ENCODE measurements around the gene IFIT3.
"Not testable (repeated sequence)": the region's sequence is repeated elsewhere in the genome, so short reads cannot be mapped to it uniquely, and the experiment has no call there.

Gene IFIT3

GRCh38 chr10:89335226-89335625 lies 7.4 kb downstream of the IFIT3 start:
- DNase-seq (ENCODE audit: low read depth in 2 of 2): no peak

DNA sequence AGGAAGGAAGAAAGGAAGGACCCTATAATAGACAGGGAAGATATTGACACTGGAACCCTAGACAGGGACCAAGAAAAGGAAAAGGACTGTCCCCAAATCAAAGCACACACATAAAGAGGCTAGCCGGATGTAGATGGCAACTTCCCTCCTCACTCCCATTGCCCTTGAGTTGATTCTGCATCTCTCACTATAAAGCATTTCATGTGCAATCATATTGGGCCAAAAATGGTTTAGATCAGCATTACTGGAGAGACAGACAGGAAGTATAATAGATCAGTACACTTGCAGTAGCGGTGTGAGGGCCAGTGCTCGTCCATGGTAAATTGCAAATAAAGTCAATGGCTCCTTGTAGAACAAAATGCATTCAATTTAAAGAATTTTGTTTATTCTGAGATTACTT lies 8.4 kb downstream of the IFIT3 start:
- no peak for DNase-seq (ENCODE audit: low read depth in 2 of 2)

- DNase-seq (ENCODE audit: low read depth in 2 of 2): no peak
These were observed 9.7 kb downstream of the IFIT3 start for GRCh38 chr10:89337484-89337883.

DNA sequence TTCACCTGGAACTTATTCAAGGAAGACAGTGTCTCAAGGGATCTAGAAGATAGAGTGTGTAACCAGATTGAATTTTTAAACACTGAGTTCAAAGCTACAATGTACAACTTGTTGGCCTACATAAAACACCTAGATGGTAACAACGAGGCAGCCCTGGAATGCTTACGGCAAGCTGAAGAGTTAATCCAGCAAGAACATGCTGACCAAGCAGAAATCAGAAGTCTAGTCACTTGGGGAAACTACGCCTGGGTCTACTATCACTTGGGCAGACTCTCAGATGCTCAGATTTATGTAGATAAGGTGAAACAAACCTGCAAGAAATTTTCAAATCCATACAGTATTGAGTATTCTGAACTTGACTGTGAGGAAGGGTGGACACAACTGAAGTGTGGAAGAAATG lies 10.9 kb downstream of the IFIT3 start:
- no peak for DNase-seq (ENCODE audit: low read depth in 2 of 2)

GRCh38 chr10:89339875-89340274 lies 12.1 kb downstream of the IFIT3 start:
- DNase-seq (ENCODE audit: low read depth in 2 of 2): no peak

- DNase-seq (ENCODE audit: low read depth in 2 of 2): no peak
These were observed 13.9 kb downstream of the IFIT3 start for GRCh38 chr10:89341649-89342048.

DNA sequence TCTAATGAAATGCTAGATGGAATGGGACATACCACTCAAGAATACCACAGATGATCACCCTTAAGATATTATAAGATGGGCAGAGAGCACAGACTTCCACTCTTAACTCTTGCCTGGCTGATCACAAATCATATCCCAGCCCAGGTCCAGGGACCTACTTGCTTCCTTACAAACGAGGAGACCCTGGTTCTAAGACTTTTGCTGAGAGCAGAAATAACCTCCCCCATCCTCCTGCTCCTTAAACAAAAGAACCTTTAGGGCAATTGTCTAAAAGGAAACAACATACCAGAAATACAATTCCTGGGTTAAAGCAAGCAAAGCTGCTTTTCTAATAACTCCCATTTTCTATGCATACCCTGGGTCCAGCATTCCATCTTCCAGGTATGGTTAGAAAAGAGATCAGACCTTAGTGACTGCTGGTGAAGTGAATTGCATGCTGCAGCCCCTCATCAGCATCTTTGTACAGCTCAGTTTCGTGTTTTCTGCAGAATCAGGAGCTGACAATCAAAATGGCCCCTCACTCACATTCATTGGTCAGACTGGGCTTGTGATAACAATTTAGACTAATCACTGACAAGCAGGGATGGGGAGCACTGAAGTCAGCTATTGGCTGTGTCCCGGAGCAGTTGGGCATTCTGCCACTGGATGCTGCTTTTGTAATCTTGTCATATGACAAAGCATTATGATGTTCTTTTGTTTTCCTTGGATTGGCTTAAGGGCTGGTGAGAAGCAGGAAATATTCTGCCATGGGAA lies 14.6 kb downstream of the IFIT3 start:
- DNase-seq (ENCODE audit: low read depth in 2 of 2): no peak

DNA sequence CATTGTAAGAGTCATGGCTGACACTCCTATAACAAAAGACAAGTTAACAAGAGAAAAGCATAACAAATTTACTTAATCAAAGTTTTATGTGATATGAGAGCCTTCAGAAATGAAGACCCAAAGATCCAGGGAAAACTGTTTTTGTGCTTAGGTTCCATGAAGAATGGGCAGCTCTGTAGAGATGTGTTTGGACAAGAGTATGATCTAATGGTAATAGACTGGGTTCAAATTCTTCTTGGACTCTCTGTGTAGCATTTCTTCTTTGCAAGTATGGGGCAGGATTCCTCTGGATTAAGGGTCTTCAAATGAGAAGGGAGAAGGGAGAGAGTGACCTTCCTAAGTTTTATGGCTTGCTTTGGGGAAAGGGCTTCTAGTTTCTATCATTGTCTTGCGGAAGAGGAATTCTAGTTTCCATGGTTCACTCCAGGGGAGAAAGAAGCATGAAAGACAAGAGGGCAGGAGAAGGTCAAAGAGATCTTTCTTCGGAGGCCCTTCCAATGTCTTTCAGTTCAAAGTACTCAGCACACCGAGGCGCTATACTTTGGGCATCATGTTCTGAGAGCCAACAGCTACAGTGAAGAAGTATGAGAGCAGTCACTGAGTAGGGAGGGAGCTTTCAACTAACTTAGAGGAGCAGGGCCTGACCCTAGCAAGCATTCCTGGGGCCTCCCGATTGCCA lies 15.4 kb downstream of the IFIT3 start:
- DNase-seq (ENCODE audit: low read depth in 2 of 2): no peak

DNA sequence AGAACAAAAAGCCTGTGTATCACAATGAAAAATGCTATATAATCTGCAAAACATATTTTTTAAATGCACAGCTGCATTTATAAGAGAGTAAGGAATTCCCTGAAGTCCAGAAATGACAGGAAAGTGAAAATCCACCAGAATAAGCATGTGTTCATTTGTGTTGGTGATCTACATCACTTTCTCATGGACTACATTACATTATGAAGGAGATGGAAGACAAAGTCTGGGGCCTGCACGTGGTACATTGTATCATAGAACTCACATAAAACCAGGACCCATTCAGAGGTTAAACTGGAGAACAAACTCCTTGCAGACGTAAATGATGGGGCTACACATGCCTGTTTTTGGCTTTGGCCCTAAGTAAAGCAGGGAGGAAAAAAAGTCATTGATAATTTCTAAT lies 16.4 kb downstream of the IFIT3 start:
- no peak for DNase-seq (ENCODE audit: low read depth in 2 of 2)

GRCh38 chr10:89345367-89346000 lies 17.7 kb downstream of the IFIT3 start:
- no peak for DNase-seq (ENCODE audit: low read depth in 2 of 2)

DNA sequence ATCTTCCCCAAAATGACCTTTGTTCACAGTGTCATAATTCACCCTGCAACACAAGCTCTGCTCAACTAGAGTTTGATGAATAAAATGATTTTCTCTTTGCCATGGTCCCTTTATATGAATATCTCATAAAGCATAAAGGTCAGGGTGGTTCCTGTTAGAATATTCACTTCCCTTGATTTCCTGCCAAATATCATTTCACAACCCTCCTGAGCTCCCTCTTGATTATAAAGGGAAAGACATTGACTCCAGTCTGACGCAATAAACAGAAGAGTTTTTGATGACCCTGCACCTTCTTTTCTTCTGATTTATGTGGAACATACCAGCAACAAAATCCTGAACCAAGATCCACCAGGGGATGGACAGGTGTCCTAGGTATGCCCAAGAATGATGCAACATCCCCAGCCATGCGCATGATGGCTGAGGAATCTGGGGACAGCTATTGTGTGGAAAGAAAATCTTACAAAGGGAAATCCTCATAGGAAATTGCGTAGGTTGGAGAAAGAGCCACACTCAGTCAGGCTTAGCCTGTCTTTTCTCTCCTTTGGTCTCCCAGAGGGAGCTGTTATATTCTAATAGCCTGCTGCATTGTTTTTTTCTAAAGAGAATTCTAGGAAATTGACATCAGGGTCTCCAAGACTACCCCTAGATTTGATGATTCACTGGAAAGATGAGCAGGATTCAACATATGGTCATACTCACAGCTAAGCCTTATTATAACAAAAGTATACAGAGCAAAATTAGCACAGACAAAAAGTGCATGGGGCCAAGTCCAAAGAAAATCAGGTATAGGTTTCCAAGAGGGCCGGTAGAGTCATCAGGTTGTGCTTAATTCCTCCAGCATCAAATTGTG lies 18.8 kb downstream of the IFIT3 start:
- DNase-seq (ENCODE audit: low read depth in 2 of 2): no peak

GRCh38 chr10:89347701-89348457 lies 20.1 kb downstream of the IFIT3 start:
- no peak for DNase-seq (ENCODE audit: low read depth in 2 of 2)

GRCh38 chr10:89348481-89348880 lies 20.7 kb downstream of the IFIT3 start:
- no peak for DNase-seq (ENCODE audit: low read depth in 2 of 2)

- no peak for DNase-seq (ENCODE audit: low read depth in 2 of 2)
These were observed 21.2 kb downstream of the IFIT3 start for GRCh38 chr10:89348975-89349374.

DNA sequence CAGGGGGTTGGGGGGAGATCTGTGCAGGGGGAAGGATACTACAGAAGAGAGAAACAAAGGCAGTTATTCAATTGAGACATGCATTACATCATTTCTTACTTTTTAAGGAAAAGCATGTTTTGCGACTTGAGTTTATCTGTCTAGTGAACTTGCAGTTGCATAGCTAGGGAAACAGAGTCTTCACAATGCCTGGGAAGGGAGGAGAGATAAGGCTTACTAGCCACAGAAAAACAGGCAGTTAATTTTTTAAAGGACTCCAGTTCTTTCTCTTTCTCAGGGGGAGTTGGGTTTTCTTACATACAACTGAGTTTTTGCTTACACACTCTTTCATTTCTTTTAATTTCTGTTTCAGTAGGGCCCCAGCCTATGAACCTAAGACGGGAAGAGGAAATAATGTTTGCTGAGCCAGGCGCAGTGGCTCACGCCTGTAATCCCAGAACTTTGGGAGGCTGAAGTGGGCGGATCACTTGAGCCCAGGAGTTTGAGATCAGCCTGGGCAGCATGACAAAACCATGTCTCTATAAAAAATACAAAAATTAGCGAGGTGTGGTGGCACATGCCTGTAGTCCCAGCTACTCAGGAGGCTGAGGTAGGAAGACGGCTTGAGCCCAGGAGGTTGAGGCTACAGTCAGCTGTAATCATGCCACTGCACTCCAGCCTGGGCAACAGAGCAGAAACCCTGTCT lies 23.0 kb downstream of the IFIT3 start:
- DNase-seq (ENCODE audit: low read depth in 2 of 2): not testable (repeated sequence)

GRCh38 chr10:89351412-89351779 lies 23.6 kb downstream of the IFIT3 start:
- no peak for DNase-seq (ENCODE audit: low read depth in 2 of 2)

DNA sequence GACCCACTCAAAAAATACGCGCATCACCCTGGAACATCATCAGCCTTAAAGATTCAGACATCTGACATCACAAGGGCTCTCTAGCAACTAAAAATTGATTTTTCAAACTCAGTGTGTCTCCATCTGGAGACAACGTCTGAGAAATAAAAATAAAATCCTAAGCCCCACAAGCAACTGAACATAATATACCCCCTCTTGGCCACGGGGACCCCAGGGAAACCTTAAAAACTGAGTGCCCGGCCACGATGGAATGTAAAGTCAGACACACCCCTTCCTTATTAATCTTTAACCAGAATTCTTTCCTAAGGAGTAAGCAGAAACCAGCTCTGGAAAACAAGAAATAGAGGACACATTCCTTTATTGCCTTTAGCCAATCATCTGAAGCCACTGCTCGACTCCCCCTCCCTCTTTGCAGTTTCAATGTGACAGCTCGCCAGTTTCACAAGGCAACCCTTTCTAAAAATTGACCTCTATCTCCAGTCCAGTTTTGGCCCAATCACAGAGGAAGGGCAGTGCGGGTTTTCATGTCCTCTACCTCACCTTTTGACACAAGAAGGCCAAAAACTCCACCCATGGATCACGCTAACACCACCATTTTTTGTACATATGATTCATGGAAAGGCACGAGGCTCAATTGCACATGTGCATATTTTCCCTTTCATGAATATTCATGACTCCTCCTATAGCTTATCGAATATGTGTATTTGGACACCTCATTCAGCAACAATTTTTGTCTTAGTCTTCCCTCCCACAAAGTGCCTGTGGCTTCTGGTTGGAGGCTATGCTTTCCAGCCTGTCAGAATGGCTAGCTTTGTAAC lies 24.2 kb downstream of the IFIT3 start:
- DNase-seq (ENCODE audit: low read depth in 2 of 2): no peak

- no peak for DNase-seq (ENCODE audit: low read depth in 2 of 2)
These were observed 25.0 kb downstream of the IFIT3 start for GRCh38 chr10:89352802-89353201.

DNA sequence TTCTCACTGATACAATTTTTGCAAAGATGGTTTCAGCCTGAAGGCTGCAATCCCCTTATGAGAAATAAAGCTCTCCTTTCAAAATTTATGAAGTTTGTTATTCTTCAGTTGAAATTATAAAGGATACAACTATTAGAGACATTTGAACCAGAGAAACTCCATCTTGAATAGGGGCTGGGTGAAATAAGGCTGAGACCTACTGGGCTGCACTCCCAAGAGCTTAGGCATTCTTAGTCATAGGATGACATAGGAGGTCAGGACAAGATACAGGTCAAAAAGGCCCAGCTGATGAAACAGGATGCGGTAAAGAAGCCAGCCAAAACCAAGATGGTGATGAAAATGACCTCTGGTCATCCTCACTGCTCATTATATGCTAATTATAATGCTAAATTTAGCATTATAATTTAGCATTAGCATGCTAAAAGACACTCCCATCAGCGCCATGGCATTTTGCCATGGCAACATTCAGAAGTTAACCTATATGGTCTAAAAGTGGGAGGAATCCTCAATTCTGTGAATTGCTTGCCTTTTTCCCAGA lies 27.7 kb downstream of the IFIT3 start:
- no peak for DNase-seq (ENCODE audit: low read depth in 2 of 2)

GRCh38 chr10:89357096-89357495 lies 29.3 kb downstream of the IFIT3 start:
- no peak for DNase-seq (ENCODE audit: low read depth in 2 of 2)

Data from stimulated activated CD4-positive, alpha-beta T cell treated with anti-CD3 and anti-CD28 coated beads, Interleukin-12 subunit alpha, Interleukin-12 subunit beta, amount 100 ng/mL, for 24 hours (primary cell).